AG10803 (cell line): ENCODE data around the gene SLC66A3.

Experiments
- DNase-seq: peaks from one replicate; pipeline ENCODE4 v3.0.0; 2010; ENCODE audit warnings: low read depth
- H3K4me3 ChIP-seq: 2 replicates; pipeline ENCODE4 v1.5.1; 2011; ENCODE audit warnings: mild to moderate bottlenecking, low read length, control low read depth
- TF ChIP-seq, protein P1 (sequence below): conservative IDR thresholded peaks from 2 replicates; pipeline ENCODE4 v1.5.1; 2011; ENCODE audit warnings: mild to moderate bottlenecking, low read length, control low read depth, inconsistent platforms

SLC66A3 gene

GRCh38 chr2:11140492-11140891, 14.8 kb upstream of the SLC66A3 start:
- DNase-seq, result peak; percentile 28

GRCh38 chr2:11141319-11141718, 13.9 kb upstream of the SLC66A3 start:
- DNase-seq, result no peak
- TF ChIP-seq, protein P1, sequence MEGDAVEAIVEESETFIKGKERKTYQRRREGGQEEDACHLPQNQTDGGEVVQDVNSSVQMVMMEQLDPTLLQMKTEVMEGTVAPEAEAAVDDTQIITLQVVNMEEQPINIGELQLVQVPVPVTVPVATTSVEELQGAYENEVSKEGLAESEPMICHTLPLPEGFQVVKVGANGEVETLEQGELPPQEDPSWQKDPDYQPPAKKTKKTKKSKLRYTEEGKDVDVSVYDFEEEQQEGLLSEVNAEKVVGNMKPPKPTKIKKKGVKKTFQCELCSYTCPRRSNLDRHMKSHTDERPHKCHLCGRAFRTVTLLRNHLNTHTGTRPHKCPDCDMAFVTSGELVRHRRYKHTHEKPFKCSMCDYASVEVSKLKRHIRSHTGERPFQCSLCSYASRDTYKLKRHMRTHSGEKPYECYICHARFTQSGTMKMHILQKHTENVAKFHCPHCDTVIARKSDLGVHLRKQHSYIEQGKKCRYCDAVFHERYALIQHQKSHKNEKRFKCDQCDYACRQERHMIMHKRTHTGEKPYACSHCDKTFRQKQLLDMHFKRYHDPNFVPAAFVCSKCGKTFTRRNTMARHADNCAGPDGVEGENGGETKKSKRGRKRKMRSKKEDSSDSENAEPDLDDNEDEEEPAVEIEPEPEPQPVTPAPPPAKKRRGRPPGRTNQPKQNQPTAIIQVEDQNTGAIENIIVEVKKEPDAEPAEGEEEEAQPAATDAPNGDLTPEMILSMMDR, result no peak
- H3K4me3 ChIP-seq, result no peak overlapping the region

More at GRCh38 chr2:11140492-11140891, 14.8 kb upstream of the SLC66A3 start:
- no peak overlapping the region for H3K4me3 ChIP-seq
- TF ChIP-seq, protein P1, result no peak

DNA sequence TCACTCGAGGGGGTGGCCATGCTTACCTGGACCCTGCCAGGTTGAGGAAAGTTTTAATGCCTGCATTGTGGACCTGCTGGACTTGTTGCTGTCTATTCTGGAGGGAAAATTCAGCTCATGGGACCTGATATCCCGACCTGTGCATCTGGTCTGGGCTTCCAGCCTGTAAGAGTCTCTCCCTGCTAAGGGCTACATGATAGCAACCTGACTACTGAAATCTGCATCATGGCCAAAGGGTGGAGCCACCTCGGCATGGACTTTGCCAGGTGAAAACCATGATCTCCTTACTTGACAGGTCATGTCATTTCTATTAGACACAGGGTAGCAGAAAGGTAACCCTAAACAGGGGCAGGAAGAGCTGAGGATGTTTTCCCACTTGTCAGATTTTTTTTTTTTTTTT, 12.9 kb upstream of the SLC66A3 start:
- no peak for DNase-seq
- H3K4me3 ChIP-seq, result no peak overlapping the region
- TF ChIP-seq, protein P1, result no peak

DNA sequence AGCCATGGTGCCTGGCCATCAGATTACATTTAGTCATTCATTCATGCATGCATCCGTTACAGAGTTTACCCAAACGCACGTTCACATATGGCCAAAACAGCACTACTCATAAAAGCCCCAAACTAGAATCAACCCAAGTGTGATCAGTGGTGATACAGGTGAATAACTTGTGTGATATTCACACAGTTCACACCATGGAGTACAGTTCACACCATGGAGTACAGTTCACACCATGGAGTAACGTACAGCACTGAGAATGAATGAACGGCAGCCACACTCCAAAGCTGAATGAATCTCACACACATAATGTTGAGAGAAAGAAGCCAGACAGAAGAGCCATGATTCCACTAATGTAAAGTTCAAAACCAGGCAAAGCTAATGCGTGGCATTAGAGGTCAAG, 12.3 kb upstream of the SLC66A3 start:
- DNase-seq, result no peak

DNA sequence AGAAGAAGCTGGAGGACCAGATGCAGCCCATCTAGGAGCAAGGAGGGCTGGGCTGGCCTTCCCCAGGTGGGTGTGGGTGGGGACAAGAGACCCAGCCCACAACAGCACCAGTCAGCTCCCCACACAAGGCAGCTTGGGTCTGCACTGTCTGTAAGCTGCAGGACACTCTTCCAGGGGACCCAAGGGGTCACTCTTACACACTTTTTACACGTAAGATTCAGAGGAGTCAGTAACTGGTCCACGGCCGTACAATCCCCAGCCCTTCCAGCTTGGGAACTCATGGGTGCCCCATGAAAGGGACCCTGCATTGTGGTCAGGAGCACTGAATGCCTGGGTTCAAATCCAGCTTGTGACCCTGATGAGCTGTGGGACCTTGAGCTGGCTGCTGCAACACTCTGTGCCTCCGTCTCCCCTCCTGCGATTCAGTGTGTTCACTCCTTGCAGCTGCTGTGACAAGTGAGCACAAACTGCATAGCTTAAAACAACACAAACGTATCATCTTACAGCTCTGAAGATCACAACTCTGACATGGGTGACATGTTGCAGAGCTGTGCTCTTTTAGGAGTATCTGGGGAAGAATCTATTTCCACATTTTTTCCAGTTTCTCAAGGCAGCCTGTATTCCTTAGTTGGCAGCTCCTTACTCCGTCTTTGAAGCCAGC, 11.1 kb upstream of the SLC66A3 start:
- TF ChIP-seq, protein P1, result no peak
- no peak overlapping the region for H3K4me3 ChIP-seq
- DNase-seq, result no peak

More for the DNA sequence above, 12.3 kb upstream of the SLC66A3 start:
- H3K4me3 ChIP-seq, result no peak overlapping the region
- TF ChIP-seq, protein P1, result no peak

GRCh38 chr2:11144738-11145079, 10.6 kb upstream of the SLC66A3 start:
- no peak for DNase-seq
- TF ChIP-seq, protein P1, result no peak
- H3K4me3 ChIP-seq, result no peak overlapping the region

DNA sequence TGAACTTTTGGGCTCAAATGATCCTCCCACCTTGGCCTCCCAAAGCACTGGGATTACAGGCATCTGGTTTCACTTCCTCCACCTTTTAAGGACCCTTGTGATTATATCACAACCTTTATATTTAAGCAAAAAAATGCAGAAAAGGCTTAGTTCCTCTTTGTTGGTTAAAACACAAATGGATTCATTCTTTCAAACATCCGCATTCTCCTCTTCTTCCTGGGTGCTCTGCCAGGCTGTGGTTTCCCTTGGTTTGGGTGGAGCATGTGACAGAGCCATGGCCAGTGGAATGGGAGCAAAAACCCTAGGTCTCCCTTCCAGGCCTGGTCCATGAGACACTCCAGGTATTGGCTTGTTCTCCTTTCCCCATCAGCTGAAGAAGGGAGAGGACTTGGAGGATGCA, 9.9 kb upstream of the SLC66A3 start:
- DNase-seq, result no peak
- H3K4me3 ChIP-seq, result no peak overlapping the region
- TF ChIP-seq, protein P1, result no peak
